B cell (primary cell): ENCODE data around the gene TNRC6B. TPM values are rescaled to one million over a fixed set of nuclear protein-coding genes. Genes with fewer than 3 reads are reported as not detected.

Source experiments
- ATAC-seq: fragments of 200-7000 bp; cut with Tn5 transposase; one replicate; pipeline ENCODE4 v1.10.0; 2021; ENCODE audit warnings: low read depth, mild to moderate bottlenecking, moderate number of reproducible peaks, moderate library complexity
- CTCF ChIA-PET: fragments of 350-600 bp; sonication (Branson Sonifier 250); formaldehyde crosslinking; loops from one replicate; lab custom pipeline; 2021; ENCODE audit warnings: antibody characterized with exemption, inconsistent platforms; lab: Charles Lee
- POLR2A ChIA-PET: fragments of 350-600 bp; sonication (Branson Sonifier 250); formaldehyde crosslinking; loops from one replicate; lab custom pipeline; 2021; ENCODE audit warnings: antibody characterized with exemption; lab: Charles Lee
- DNase-seq: peaks from one replicate; pipeline ENCODE4 v3.0.0; 2013
- H2AFZ ChIP-seq: 2 replicates; pipeline ENCODE4 v1.6.1; 2012; ENCODE audit warnings: mild to moderate bottlenecking, low read depth, low read length; ENCODE audit not compliant: insufficient read depth, poor library complexity, severe bottlenecking
- H3K27ac ChIP-seq, 2 donors: 1 replicate in 1 of 2; 2 replicates in 1 of 2; pipeline ENCODE4 v1.5.1; 2012 to 2013; ENCODE audit warnings: low read length in 2 of 2, mild to moderate bottlenecking in 2 of 2, moderate library complexity in 1 of 2
- H3K27me3 ChIP-seq, 4 experiments: fragments of 200-600 bp in 1 of 4; sonication (generic) in 1 of 4; replicated peaks in 1 of 4; 1 replicate in 2 of 4; 2 replicates in 2 of 4; pipeline versions ENCODE4 v1.6.1 to v1.7.0; 2013 to 2016; ENCODE audit warnings: low read length in 3 of 4, mild to moderate bottlenecking in 2 of 4, mixed read lengths in 1 of 4, moderate library complexity in 1 of 4; ENCODE audit not compliant: insufficient read depth in 4 of 4, control insufficient read depth in 3 of 4; ENCODE audit errors: control extremely low read depth in 1 of 4
- H3K36me3 ChIP-seq, 2 experiments: replicated peaks in 1 of 2; 1 replicate in 1 of 2; 2 replicates in 1 of 2; pipeline versions ENCODE4 v1.6.1 to v1.7.1; 2013; ENCODE audit warnings: low read length in 1 of 2; ENCODE audit not compliant: insufficient read depth in 2 of 2, control insufficient read depth in 1 of 2; ENCODE audit errors: control extremely low read depth in 1 of 2, extremely low read depth in 1 of 2
- H3K4me1 ChIP-seq, 2 donors: fragments of 200-600 bp in 1 of 2; sonication (generic) in 1 of 2; 1 replicate in 1 of 2; 2 replicates in 1 of 2; pipeline versions ENCODE4 v1.5.1 to v1.6.1; 2013 to 2017; ENCODE audit warnings: low read length in 2 of 2; ENCODE audit not compliant: control insufficient read depth in 2 of 2, insufficient read depth in 2 of 2
- H3K4me2 ChIP-seq: replicated peaks from 2 replicates; pipeline ENCODE3; 2012; ENCODE audit warnings: mild to moderate bottlenecking, low read depth, low read length; ENCODE audit not compliant: poor library complexity, severe bottlenecking
- H3K4me3 ChIP-seq, 5 experiments: fragments of 200-600 bp in 1 of 5; sonication (generic) in 1 of 5; 1 replicate in 3 of 5; 2 replicates in 2 of 5; pipeline versions ENCODE4 v1.5.1 to v1.7.0; 2011 to 2016; ENCODE audit warnings: low read length in 4 of 5, mild to moderate bottlenecking in 4 of 5, low read depth in 2 of 5, control low read depth in 1 of 5, moderate library complexity in 1 of 5; ENCODE audit not compliant: insufficient read depth in 1 of 5; ENCODE audit errors: control extremely low read depth in 1 of 5, extremely low read depth in 1 of 5
- H3K79me2 ChIP-seq: fragments of 200-600 bp; sonication (generic); one replicate; pipeline ENCODE4 v1.6.0; 2016; ENCODE audit warnings: low read length; ENCODE audit not compliant: control insufficient read depth, insufficient read depth
- H3K9ac ChIP-seq: fragments of 200-600 bp; sonication (generic); 2 replicates; pipeline ENCODE4 v1.6.1; 2017; ENCODE audit warnings: mild to moderate bottlenecking, low read length, moderate library complexity
- H3K9me3 ChIP-seq, 3 donors: one replicate each; pipeline versions ENCODE4 v1.6.1 to v1.7.1; 2013; ENCODE audit warnings: low read length in 2 of 3; ENCODE audit not compliant: control insufficient read depth in 2 of 3, insufficient read depth in 1 of 3; ENCODE audit errors: control extremely low read depth in 1 of 3
- H4K20me1 ChIP-seq: 2 replicates; pipeline ENCODE4 v1.6.0; 2012; ENCODE audit warnings: mild to moderate bottlenecking, low read length; ENCODE audit not compliant: insufficient read depth, control insufficient read depth, poor library complexity, severe bottlenecking
- H3K27ac Mint-ChIP-seq: one replicate; pipeline ENCODE4 v1.8.0; 2021; ENCODE audit warnings: mixed read lengths
- H3K27me3 Mint-ChIP-seq: one replicate; pipeline ENCODE4 v1.8.0; 2021; ENCODE audit warnings: mixed read lengths
- H3K4me1 Mint-ChIP-seq: one replicate; pipeline ENCODE4 v1.8.0; 2021; ENCODE audit warnings: mixed read lengths
- H3K4me3 Mint-ChIP-seq: one replicate; pipeline ENCODE4 v1.8.0; 2021; ENCODE audit warnings: mixed read lengths
- H3K9me3 Mint-ChIP-seq: one replicate; pipeline ENCODE4 v1.8.0; 2022; ENCODE audit warnings: mixed read lengths; ENCODE audit not compliant: insufficient read depth
- EZH2 ChIP-seq: IDR thresholded peaks from 2 replicates; pipeline ENCODE4 v1.6.1; 2012; ENCODE audit warnings: borderline replicate concordance, low read depth, mild to moderate bottlenecking, moderate library complexity, low read length; ENCODE audit not compliant: insufficient read depth, poor library complexity, severe bottlenecking
- WGBS: methylation state at CpG from one replicate; pipeline ENCODE4 v1.1.5; 2013; ENCODE audit warnings: missing lambda C conversion rate; ENCODE audit not compliant: insufficient coverage; 5-methylcytosine and 5-hydroxymethylcytosine counted together
- intact Hi-C: fragments of 100-400 bp; cut with micrococcal nuclease; formaldehyde crosslinking; loops from one replicate; pipeline ENCODE4 v1.10.0; 2022
- polyA plus RNA-seq: library from polyadenylated mRNA; depleted of rRNA; stranded (reverse); fragments of >200 nt; gene quantifications from 2 replicates; pipeline ENCODE4 v1.2.3, GENCODE V29; 2012
- total RNA-seq, 2 donors: library from RNA; stranded (reverse); fragments of 120-200 nt in 1 of 2; gene quantifications; 1 replicate in 1 of 2; 2 replicates in 1 of 2; pipeline versions ENCODE4 v1.2.3 to v1.2.4, GENCODE V29; 2013 to 2022
- TF ChIP-seq, protein P1 (sequence below): fragments of 200-600 bp; IDR thresholded peaks from one replicate; pipeline ENCODE4 v1.8.0; 2022; ENCODE audit warnings: antibody characterized with exemption, mild to moderate bottlenecking

The TNRC6B gene
- total and polyA plus RNA-seq, 2 donors (not counting 1 experiment from before 2014, with no cell fraction given): 28.8 to 210 TPM

DNA sequence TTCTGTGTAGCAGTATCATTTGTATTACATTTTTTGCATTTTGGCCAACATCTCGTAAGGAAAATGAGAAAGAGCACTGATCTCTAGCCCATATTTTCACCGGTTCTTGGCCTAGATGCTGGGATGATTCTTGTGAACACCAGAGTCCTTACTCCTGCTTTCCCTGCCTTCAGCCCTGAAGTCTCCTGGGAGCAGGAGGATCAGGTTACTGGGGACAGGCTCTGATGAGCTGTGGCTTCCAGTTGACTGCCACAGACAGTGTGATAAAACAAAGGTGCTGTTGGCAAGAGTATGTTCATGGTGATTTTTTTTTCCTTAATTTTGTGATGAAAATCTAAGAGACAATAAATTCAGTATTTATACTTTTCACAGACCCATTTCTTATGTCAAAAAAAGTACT lies 134.3 kb downstream of the TNRC6B start:
- no peak overlapping the region for H3K4me2 ChIP-seq
- ChIA-PET POLR2A (no interaction called here), CTCF (no interaction called here)
- H3K79me2 ChIP-seq: peaks cover 5% of the 10 kb centered on the region
- no peaks in the 10 kb centered on the region for H3K9me3 Mint-ChIP-seq
- H3K27me3 Mint-ChIP-seq: no peaks in the 10 kb centered on the region
- H3K36me3 ChIP-seq: peaks cover 29 to 96% of the 10 kb centered on the region in 2 experiments
- ATAC-seq (no peak), DNase-seq (no peak)
- peaks cover 8% of the 10 kb centered on the region for H4K20me1 ChIP-seq
- no peaks in the 10 kb centered on the region for H3K27me3 ChIP-seq
- H3K27ac Mint-ChIP-seq: no peak overlapping the region
- no peak overlapping the region for H2AFZ ChIP-seq
- no peak overlapping the region for H3K4me3 Mint-ChIP-seq
- H3K4me1 ChIP-seq: no peaks in the 10 kb centered on the region
- no peak overlapping the region for H3K9ac ChIP-seq
- WGBS: no CpG with 5 or more reads among the region's 2 CpGs
- TF ChIP-seq, protein P1, sequence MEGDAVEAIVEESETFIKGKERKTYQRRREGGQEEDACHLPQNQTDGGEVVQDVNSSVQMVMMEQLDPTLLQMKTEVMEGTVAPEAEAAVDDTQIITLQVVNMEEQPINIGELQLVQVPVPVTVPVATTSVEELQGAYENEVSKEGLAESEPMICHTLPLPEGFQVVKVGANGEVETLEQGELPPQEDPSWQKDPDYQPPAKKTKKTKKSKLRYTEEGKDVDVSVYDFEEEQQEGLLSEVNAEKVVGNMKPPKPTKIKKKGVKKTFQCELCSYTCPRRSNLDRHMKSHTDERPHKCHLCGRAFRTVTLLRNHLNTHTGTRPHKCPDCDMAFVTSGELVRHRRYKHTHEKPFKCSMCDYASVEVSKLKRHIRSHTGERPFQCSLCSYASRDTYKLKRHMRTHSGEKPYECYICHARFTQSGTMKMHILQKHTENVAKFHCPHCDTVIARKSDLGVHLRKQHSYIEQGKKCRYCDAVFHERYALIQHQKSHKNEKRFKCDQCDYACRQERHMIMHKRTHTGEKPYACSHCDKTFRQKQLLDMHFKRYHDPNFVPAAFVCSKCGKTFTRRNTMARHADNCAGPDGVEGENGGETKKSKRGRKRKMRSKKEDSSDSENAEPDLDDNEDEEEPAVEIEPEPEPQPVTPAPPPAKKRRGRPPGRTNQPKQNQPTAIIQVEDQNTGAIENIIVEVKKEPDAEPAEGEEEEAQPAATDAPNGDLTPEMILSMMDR: no peak
- no peak for TF ChIP-seq EZH2
- no peaks in the 10 kb centered on the region for H3K9me3 ChIP-seq
- no peaks in the 10 kb centered on the region for H3K4me1 Mint-ChIP-seq
- intact Hi-C loops: no loop called here
- H3K4me3 ChIP-seq: no peak overlapping the region
- no peak overlapping the region for H3K27ac ChIP-seq

- peaks cover 8% of the 10 kb centered on the region for H4K20me1 ChIP-seq
- Mint-ChIP-seq H3K27ac (peak overlapping the region; percentile 41), H3K27me3 (no peaks in the 10 kb centered on the region), H3K9me3 (no peaks in the 10 kb centered on the region), H3K4me1 (no peaks in the 10 kb centered on the region), H3K4me3 (no peak overlapping the region)
- DNase-seq: no peak
- peaks cover 29 to 94% of the 10 kb centered on the region in 2 experiments for H3K36me3 ChIP-seq
- H3K79me2 ChIP-seq: peaks cover 5% of the 10 kb centered on the region
- H3K4me3 ChIP-seq: no peak overlapping the region
- H3K4me2 ChIP-seq: no peak overlapping the region
- no peaks in the 10 kb centered on the region for H3K27me3 ChIP-seq
- H3K9me3 ChIP-seq: no peaks in the 10 kb centered on the region
- H3K9ac ChIP-seq: no peak overlapping the region
- TF ChIP-seq, protein P1: no peak
- TF ChIP-seq EZH2: no peak
- ATAC-seq: no peak
- H2AFZ ChIP-seq: no peak overlapping the region
- POLR2A ChIA-PET: no interaction called here
- no peak overlapping the region for H3K27ac ChIP-seq
- WGBS: 100% methylated on average over 2 of the region's 2 CpGs
- CTCF ChIA-PET: interaction anchor here (1.0 kb wide), 1 partner anchor 35 kb away, joined by 3 read pairs; no protein-coding TSS in a partner anchor
- intact Hi-C loops: no loop called here
- no peaks in the 10 kb centered on the region for H3K4me1 ChIP-seq
These were observed 135.3 kb downstream of the TNRC6B start for GRCh38 chr22:40313007-40313406.
